ENCODE measurements around the gene CADPS.

Gene CADPS

DNA sequence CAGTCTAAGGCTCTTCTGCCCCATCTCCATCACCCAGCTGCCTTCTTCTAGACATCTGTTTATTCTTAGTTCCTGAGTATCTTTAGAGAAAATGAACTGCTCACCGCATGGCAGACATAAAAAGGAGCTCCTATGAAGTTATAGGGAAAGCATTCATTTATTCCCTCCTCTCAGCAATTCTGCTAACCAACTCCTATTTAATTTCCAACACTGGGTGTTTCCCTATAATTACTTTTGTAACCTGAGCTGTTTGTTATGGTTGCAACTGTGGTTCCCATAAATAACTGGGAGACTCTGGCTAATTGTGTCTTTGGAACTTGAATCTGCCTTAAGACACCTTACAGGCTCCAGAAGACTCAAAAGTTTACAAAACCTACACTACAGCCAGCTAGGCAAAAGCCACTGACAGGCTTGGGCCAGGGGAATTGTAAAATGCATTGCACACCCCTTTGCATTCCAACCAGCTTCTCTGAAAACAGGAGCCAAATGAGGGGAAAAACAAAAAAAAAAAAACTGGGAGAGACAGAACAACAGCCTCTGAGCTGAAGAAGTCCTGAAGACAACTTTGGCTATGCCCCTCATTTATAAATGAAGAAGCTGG lies 270.4 kb downstream of the CADPS start:
- intact Hi-C loops (cut with DNase I; ENCODE audit: low total_unique reads), result no loop called here
- TF ChIP-seq, protein P1, sequence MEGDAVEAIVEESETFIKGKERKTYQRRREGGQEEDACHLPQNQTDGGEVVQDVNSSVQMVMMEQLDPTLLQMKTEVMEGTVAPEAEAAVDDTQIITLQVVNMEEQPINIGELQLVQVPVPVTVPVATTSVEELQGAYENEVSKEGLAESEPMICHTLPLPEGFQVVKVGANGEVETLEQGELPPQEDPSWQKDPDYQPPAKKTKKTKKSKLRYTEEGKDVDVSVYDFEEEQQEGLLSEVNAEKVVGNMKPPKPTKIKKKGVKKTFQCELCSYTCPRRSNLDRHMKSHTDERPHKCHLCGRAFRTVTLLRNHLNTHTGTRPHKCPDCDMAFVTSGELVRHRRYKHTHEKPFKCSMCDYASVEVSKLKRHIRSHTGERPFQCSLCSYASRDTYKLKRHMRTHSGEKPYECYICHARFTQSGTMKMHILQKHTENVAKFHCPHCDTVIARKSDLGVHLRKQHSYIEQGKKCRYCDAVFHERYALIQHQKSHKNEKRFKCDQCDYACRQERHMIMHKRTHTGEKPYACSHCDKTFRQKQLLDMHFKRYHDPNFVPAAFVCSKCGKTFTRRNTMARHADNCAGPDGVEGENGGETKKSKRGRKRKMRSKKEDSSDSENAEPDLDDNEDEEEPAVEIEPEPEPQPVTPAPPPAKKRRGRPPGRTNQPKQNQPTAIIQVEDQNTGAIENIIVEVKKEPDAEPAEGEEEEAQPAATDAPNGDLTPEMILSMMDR (IDR thresholded peaks at IDR 0.05), result no peak
- Histone ChIP-seq H3K4me3 (no peak overlapping the region), H3K27ac (no peak overlapping the region), H3K4me1 (peaks cover 0 to 18% (median 7%) of the 10 kb centered on the region in 4 donors), H3K27me3 (no peaks in the 10 kb centered on the region), H3K9me3 (no peaks in the 10 kb centered on the region), H3K36me3 (no peaks in the 10 kb centered on the region)
- no peak for DNase-seq

DNA sequence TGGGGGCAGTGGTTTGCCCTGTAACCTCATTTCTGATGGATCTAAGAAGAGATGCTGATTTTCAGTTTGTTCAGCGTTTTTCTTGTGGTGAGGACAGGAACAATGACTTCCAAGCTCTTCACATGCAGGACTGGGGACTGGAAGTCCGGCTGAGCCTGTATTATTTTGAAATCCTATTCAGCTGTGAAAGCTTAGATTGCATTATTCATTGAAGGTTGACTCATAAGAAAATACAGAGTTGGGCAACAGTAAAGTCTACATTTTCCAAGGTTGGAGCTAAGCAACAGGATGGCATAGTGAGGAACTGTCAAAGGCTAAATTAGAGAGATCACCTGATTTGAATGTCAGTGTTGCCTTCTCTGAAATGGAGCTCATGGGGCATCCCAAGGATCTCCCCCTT lies 270.9 kb downstream of the CADPS start:
- Histone ChIP-seq H3K4me3 (no peak overlapping the region), H3K9me3 (no peaks in the 10 kb centered on the region), H3K27me3 (no peaks in the 10 kb centered on the region), H3K4me1 (peaks cover 0 to 18% (median 7%) of the 10 kb centered on the region in 4 donors), H3K27ac (no peak overlapping the region), H3K36me3 (no peaks in the 10 kb centered on the region)
- intact Hi-C loops (cut with DNase I; ENCODE audit: low total_unique reads), result no loop called here
- TF ChIP-seq, protein P1 (IDR thresholded peaks at IDR 0.05), result no peak
- DNase-seq, result no peak

DNA sequence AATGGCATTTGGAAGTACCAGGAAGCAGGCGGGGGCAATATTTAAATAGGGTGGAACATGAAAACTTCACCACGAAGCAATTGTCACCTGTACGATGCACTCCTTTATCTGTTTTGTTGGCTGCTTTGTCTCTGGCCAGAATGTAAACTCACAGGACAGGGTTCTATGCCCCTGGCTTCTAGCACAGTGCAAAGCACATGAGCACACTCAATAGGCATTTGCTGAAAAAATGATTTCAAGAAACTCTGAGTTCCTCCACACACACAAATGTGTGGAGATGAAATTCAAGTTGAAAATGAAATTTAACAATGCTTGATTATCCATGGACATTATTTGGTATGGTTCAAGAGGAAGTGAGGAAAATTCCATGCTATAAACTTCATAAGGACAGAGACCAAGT lies 272.2 kb downstream of the CADPS start:
- Histone ChIP-seq H3K4me3 (no peak overlapping the region), H3K36me3 (no peaks in the 10 kb centered on the region), H3K9me3 (no peaks in the 10 kb centered on the region), H3K27me3 (no peaks in the 10 kb centered on the region), H3K27ac (no peak overlapping the region), H3K4me1 (peaks cover 0 to 18% (median 7%) of the 10 kb centered on the region in 4 donors)
- DNase-seq, result no peak
- TF ChIP-seq, protein P1 (IDR thresholded peaks at IDR 0.05), result no peak
- intact Hi-C loops (cut with DNase I; ENCODE audit: low total_unique reads), result no loop called here

DNA sequence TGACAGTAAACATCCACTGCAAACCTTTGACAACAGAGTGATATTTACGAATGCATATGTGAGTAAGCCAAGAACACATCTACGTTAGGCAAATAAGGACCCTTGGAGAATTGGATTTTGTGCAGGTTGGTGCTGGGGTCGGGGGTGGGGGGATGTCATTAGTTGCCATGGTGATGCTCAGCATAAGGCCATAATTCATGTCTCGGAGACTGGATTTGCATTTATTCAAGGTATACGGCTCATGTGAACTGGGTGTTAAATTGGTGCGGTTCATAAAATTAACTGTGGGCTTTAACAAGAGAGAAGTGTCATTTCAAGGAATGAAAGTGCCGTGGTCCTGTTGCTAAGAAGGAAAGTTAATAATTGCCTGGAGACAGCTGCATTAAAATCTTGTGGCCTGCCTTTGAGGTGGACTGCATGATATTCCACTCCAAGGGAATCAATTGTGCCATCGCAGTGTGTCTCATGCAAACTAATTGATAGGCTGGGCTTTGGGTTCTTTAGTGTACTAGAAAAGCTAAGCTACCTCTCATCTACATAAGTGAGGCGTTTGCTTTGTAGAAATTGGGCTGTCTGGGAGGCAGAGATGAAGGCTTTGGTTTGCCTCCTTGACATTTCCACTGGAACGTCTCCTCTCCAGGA lies 273.0 kb downstream of the CADPS start:
- H3K27ac ChIP-seq, result no peak overlapping the region
- no peaks in the 10 kb centered on the region for H3K36me3 ChIP-seq
- intact Hi-C loops (cut with DNase I; ENCODE audit: low total_unique reads), result no loop called here
- DNase-seq, result no peak
- TF ChIP-seq, protein P1 (IDR thresholded peaks at IDR 0.05), result no peak
- H3K4me1 ChIP-seq, result peaks cover 0 to 12% (median 2%) of the 10 kb centered on the region in 4 donors
- H3K9me3 ChIP-seq, result no peaks in the 10 kb centered on the region
- no peak overlapping the region for H3K4me3 ChIP-seq
- no peaks in the 10 kb centered on the region for H3K27me3 ChIP-seq

DNA sequence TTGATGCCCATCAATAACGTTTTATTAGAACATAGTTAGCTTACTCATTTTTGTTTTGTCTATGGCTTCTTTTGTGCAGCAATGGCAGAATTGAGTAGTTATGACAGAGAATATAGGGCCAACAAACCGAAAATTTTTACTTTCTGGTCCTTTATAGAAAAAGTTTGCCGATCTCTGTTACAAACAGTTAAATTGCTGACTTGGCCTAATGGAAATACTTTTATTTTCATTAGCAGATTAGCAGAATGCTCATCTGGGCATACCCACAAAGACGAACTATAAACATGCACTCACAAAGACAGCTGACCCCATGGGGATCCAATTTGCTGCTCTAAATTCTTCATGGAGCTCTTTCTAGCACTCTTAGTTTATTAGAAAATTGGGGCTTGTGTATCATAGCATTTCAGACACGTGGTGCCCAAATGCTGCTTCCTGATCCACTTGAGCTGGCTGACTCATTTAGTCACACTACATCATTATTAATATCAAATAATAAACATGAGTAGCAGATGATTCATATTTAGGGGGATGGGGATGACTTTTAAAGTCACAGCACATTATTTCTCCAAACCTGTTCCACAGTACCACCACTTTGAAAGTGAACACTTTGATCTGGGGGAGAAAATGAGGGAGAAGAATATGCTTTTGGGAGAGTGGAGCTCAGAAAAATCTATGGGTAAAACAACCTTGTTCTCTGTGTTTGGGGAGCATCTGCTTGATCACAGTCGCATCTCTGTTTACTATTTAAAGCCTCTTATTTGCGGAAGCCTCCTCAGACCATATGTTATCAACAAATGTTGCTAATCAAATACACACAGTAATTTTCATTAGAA lies 273.8 kb downstream of the CADPS start:
- H3K9me3 ChIP-seq, result no peaks in the 10 kb centered on the region
- no peak overlapping the region for H3K4me3 ChIP-seq
- TF ChIP-seq, protein P1 (IDR thresholded peaks at IDR 0.05), result no peak
- intact Hi-C loops (cut with DNase I; ENCODE audit: low total_unique reads), result no loop called here
- no peaks in the 10 kb centered on the region for H3K36me3 ChIP-seq
- H3K27me3 ChIP-seq, result no peaks in the 10 kb centered on the region
- no peak overlapping the region for H3K27ac ChIP-seq
- H3K4me1 ChIP-seq, result peaks cover 0 to 4% (median 0%) of the 10 kb centered on the region in 4 donors
- DNase-seq, result no peak
